Measurements from ENCODE around the gene IER5.
A peak's percentile ranks its signal among the peaks of the same experiment; 100 is the strongest.

IER5 gene

GRCh38 chr1:181077576-181078242, 10.8 kb upstream of the IER5 start:
- DNase-seq (ENCODE audit: low spot score): no peak

GRCh38 chr1:181079382-181079781, 9.1 kb upstream of the IER5 start:
- no peak for DNase-seq (ENCODE audit: low spot score)

- no peak for DNase-seq (ENCODE audit: low spot score)
Measured at GRCh38 chr1:181079920-181080319, 8.6 kb upstream of the IER5 start.

GRCh38 chr1:181080556-181080955, 7.9 kb upstream of the IER5 start:
- no peak for DNase-seq (ENCODE audit: low spot score)

- DNase-seq (ENCODE audit: low spot score): no peak
Measured at GRCh38 chr1:181081395-181081794, 7.1 kb upstream of the IER5 start.

GRCh38 chr1:181083842-181084605, 4.5 kb upstream of the IER5 start:
- peak; percentile 71 for DNase-seq (ENCODE audit: low spot score)

GRCh38 chr1:181084606-181084969, 3.9 kb upstream of the IER5 start:
- no peak for DNase-seq (ENCODE audit: low spot score)

- no peak for DNase-seq (ENCODE audit: low spot score)
Measured at GRCh38 chr1:181086091-181086490, 2.4 kb upstream of the IER5 start.

GRCh38 chr1:181086926-181087325, 1.6 kb upstream of the IER5 start:
- DNase-seq (ENCODE audit: low spot score): no peak

GRCh38 chr1:181087400-181087901, 1.0 kb upstream of the IER5 start:
- no peak for DNase-seq (ENCODE audit: low spot score)

GRCh38 chr1:181089017-181089675, 646 bp downstream of the IER5 start:
- DNase-seq (ENCODE audit: low spot score): no peak

GRCh38 chr1:181089676-181090544, 1.4 kb downstream of the IER5 start:
- no peak for DNase-seq (ENCODE audit: low spot score)

GRCh38 chr1:181090641-181091126, 2.2 kb downstream of the IER5 start:
- DNase-seq (ENCODE audit: low spot score): no peak

- DNase-seq (ENCODE audit: low spot score): no peak
Measured at GRCh38 chr1:181091309-181092040, 3.0 kb downstream of the IER5 start.

GRCh38 chr1:181092056-181092455, 3.6 kb downstream of the IER5 start:
- no peak for DNase-seq (ENCODE audit: low spot score)

GRCh38 chr1:181092883-181093458, 4.5 kb downstream of the IER5 start:
- no peak for DNase-seq (ENCODE audit: low spot score)

GRCh38 chr1:181094416-181095212, 6.1 kb downstream of the IER5 start:
- DNase-seq (ENCODE audit: low spot score): no peak

- no peak for DNase-seq (ENCODE audit: low spot score)
Measured at GRCh38 chr1:181095260-181095659, 6.8 kb downstream of the IER5 start.

GRCh38 chr1:181095763-181096184, 7.3 kb downstream of the IER5 start:
- DNase-seq (ENCODE audit: low spot score): no peak

- no peak for DNase-seq (ENCODE audit: low spot score)
Measured at GRCh38 chr1:181097242-181097641, 8.7 kb downstream of the IER5 start.
